ENCODE measurements around the gene WDR91.

Gene WDR91

DNA sequence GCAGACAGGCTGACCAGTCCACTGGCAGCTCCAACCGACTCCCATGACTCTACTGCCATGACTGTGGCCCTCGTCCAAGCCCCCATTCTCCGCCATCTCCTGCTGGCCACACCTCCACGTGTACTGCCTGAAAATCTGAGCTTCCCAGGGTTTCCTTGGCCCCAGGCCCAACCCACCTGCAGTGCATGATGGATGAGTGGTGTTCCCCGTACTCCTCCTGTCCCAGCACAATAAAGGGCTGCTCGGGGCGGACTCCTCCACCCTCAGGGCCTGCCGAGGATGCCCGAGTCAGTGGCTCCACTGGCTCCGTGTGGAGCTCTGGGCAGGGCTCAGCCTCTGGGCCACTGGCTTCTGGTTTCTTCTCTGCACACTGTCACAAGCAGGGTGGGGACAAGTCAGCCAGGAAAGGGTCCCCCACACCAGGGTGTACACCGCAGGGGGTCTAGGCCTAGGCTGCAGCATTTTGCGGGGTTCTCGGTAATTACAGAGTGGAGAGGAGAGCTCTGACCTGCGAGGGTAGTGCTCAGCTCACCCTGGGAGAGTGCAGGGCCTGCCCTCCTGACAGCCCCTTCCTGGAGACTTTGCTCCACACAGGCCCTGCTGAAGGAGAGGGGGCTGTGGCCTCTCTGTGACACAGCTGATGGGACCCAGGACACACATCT lies 15.2 kb downstream of the WDR91 start:
- peaks cover 12% of the 10 kb centered on the region for H3K4me1 ChIP-seq (ENCODE audit: insufficient read depth, poor library complexity, severe bottlenecking)
- no peak overlapping the region for H3K27ac ChIP-seq (ENCODE audit: poor library complexity, severe bottlenecking)
- H3K27me3 ChIP-seq (ENCODE audit: insufficient read depth, poor library complexity, severe bottlenecking), result no peaks in the 10 kb centered on the region
- H3K36me3 ChIP-seq (ENCODE audit: low read depth), result peaks cover 57% of the 10 kb centered on the region
- TF ChIP-seq, protein P1, sequence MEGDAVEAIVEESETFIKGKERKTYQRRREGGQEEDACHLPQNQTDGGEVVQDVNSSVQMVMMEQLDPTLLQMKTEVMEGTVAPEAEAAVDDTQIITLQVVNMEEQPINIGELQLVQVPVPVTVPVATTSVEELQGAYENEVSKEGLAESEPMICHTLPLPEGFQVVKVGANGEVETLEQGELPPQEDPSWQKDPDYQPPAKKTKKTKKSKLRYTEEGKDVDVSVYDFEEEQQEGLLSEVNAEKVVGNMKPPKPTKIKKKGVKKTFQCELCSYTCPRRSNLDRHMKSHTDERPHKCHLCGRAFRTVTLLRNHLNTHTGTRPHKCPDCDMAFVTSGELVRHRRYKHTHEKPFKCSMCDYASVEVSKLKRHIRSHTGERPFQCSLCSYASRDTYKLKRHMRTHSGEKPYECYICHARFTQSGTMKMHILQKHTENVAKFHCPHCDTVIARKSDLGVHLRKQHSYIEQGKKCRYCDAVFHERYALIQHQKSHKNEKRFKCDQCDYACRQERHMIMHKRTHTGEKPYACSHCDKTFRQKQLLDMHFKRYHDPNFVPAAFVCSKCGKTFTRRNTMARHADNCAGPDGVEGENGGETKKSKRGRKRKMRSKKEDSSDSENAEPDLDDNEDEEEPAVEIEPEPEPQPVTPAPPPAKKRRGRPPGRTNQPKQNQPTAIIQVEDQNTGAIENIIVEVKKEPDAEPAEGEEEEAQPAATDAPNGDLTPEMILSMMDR (IDR thresholded peaks at IDR 0.05; ENCODE audit: poor library complexity, severe bottlenecking), result no peak
- no peaks in the 10 kb centered on the region for H3K9me3 ChIP-seq (ENCODE audit: severe bottlenecking)
- ATAC-seq (ENCODE audit: low read depth) (no peak), DNase-seq (ENCODE audit: low spot score) (no peak)
- H3K4me3 ChIP-seq (ENCODE audit: severe bottlenecking), result no peak overlapping the region

GRCh38 chr7:135195156-135195555 lies 16.2 kb downstream of the WDR91 start:
- no peaks in the 10 kb centered on the region for H3K9me3 ChIP-seq (ENCODE audit: severe bottlenecking)
- ATAC-seq (ENCODE audit: low read depth), result no peak
- no peak overlapping the region for H3K27ac ChIP-seq (ENCODE audit: poor library complexity, severe bottlenecking)
- DNase-seq (ENCODE audit: low spot score), result no peak
- H3K36me3 ChIP-seq (ENCODE audit: low read depth), result peaks cover 61% of the 10 kb centered on the region
- TF ChIP-seq, protein P1 (IDR thresholded peaks at IDR 0.05; ENCODE audit: poor library complexity, severe bottlenecking), result no peak
- H3K4me1 ChIP-seq (ENCODE audit: insufficient read depth, poor library complexity, severe bottlenecking), result peaks cover 13% of the 10 kb centered on the region
- no peak overlapping the region for H3K4me3 ChIP-seq (ENCODE audit: severe bottlenecking)
- H3K27me3 ChIP-seq (ENCODE audit: insufficient read depth, poor library complexity, severe bottlenecking), result no peaks in the 10 kb centered on the region

GRCh38 chr7:135194494-135195095 lies 16.7 kb downstream of the WDR91 start:
- no peak overlapping the region for H3K4me3 ChIP-seq (ENCODE audit: severe bottlenecking)
- no peak overlapping the region for H3K27ac ChIP-seq (ENCODE audit: poor library complexity, severe bottlenecking)
- H3K9me3 ChIP-seq (ENCODE audit: severe bottlenecking), result no peaks in the 10 kb centered on the region
- peaks cover 13% of the 10 kb centered on the region for H3K4me1 ChIP-seq (ENCODE audit: insufficient read depth, poor library complexity, severe bottlenecking)
- TF ChIP-seq, protein P1 (IDR thresholded peaks at IDR 0.05; ENCODE audit: poor library complexity, severe bottlenecking), result no peak
- no peak for ATAC-seq (ENCODE audit: low read depth)
- DNase-seq (ENCODE audit: low spot score), result no peak
- H3K27me3 ChIP-seq (ENCODE audit: insufficient read depth, poor library complexity, severe bottlenecking), result no peaks in the 10 kb centered on the region
- peaks cover 61% of the 10 kb centered on the region for H3K36me3 ChIP-seq (ENCODE audit: low read depth)

DNA sequence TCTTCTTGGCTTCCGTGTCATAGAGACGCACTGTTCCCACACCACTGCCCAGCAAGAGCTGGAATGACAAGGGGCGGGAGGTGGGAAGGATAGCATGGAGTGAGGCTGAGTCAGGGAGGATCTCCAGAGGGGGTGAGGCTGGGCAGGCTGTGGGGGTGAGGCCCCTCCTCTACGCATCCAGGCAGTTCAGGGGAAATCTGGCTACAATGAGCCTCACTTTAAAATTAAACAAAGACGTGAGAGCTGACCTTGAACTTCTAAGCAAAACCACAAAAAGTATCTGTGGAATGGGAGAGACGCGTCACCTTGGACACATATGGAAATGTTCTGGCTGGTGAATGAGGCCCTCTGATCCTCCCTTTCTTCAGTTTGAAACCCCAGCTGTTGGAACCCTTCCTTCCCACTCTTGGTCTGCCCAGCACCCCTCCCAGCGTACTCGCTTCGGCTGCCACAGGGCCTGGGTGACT lies 17.7 kb downstream of the WDR91 start:
- Histone ChIP-seq H3K4me1 (ENCODE audit: insufficient read depth, poor library complexity, severe bottlenecking) (peaks cover 13% of the 10 kb centered on the region), H3K36me3 (ENCODE audit: low read depth) (peaks cover 61% of the 10 kb centered on the region), H3K4me3 (ENCODE audit: severe bottlenecking) (no peak overlapping the region), H3K27ac (ENCODE audit: poor library complexity, severe bottlenecking) (peak overlapping the region; percentile 9), H3K9me3 (ENCODE audit: severe bottlenecking) (no peaks in the 10 kb centered on the region), H3K27me3 (ENCODE audit: insufficient read depth, poor library complexity, severe bottlenecking) (no peaks in the 10 kb centered on the region)
- TF ChIP-seq, protein P1 (IDR thresholded peaks at IDR 0.05; ENCODE audit: poor library complexity, severe bottlenecking), result no peak
- ATAC-seq (ENCODE audit: low read depth) (peak; percentile 53; the same call in 1 of the 3 replicates), DNase-seq (ENCODE audit: low spot score) (no peak)

Measured in RWPE2 (cell line).